H9 (cell line): ENCODE results near the gene OR4D2. TPM values are rescaled to one million over a fixed set of nuclear protein-coding genes. Genes with fewer than 3 reads are reported as not detected.

Source experiments
- DNase-seq: peaks from one replicate; pipeline ENCODE4 v3.0.0-alpha.2; 2017
- H2AFZ ChIP-seq: one replicate; pipeline ENCODE4 v1.6.1; 2013; ENCODE audit warnings: mild to moderate bottlenecking, low read length, control low read depth, moderate library complexity
- H2AK5ac ChIP-seq: 2 replicates; pipeline ENCODE4 v1.6.1; 2013; ENCODE audit warnings: low read length, control low read depth, mixed read lengths; ENCODE audit not compliant: insufficient read length
- H2BK120ac ChIP-seq: one replicate; pipeline ENCODE4 v1.6.1; 2013; ENCODE audit warnings: low read depth, mild to moderate bottlenecking, low read length, control low read depth, inconsistent platforms; ENCODE audit not compliant: poor library complexity, severe bottlenecking
- H2BK12ac ChIP-seq: 2 replicates; pipeline ENCODE4 v1.6.1; 2013; ENCODE audit warnings: low read length, control low read depth, mixed read lengths, low read depth; ENCODE audit not compliant: insufficient read length
- H2BK15ac ChIP-seq: 2 replicates; pipeline ENCODE4 v1.6.1; 2013; ENCODE audit warnings: low read depth, low read length, control low read depth
- H2BK20ac ChIP-seq: one replicate; pipeline ENCODE4 v1.6.1; 2013; ENCODE audit warnings: low read depth, mild to moderate bottlenecking, low read length, control low read depth, inconsistent platforms; ENCODE audit not compliant: poor library complexity, severe bottlenecking
- H2BK5ac ChIP-seq: 2 replicates; pipeline ENCODE4 v1.6.1; 2013; ENCODE audit warnings: low read length, control low read depth, mixed read lengths; ENCODE audit not compliant: insufficient read length
- H3K14ac ChIP-seq: 2 replicates; pipeline ENCODE4 v1.6.1; 2013; ENCODE audit warnings: low read length, control low read depth; ENCODE audit not compliant: insufficient read depth
- H3K18ac ChIP-seq: 2 replicates; pipeline ENCODE4 v1.6.1; 2013; ENCODE audit warnings: low read depth, mild to moderate bottlenecking, mixed read lengths, low read length, control low read depth; ENCODE audit not compliant: insufficient read length
- H3K23ac ChIP-seq: 2 replicates; pipeline ENCODE4 v1.6.1; 2013; ENCODE audit warnings: low read length, control low read depth, mixed read lengths, low read depth; ENCODE audit not compliant: insufficient read length
- H3K23me2 ChIP-seq: 2 replicates; pipeline ENCODE4 v1.6.1; 2013; ENCODE audit warnings: low read depth, mild to moderate bottlenecking, mixed read lengths, low read length, control low read depth; ENCODE audit not compliant: insufficient read length, poor library complexity, severe bottlenecking
- H3K27ac ChIP-seq: 2 replicates; pipeline ENCODE4 v1.5.1; 2013; ENCODE audit warnings: low read length, control low read depth, mixed read lengths, low read depth; ENCODE audit not compliant: insufficient read length
- H3K27me3 ChIP-seq: 2 replicates; pipeline ENCODE4 v1.6.1; 2013; ENCODE audit warnings: low read length, control low read depth, inconsistent platforms; ENCODE audit not compliant: insufficient read depth
- H3K4ac ChIP-seq: 2 replicates; pipeline ENCODE4 v1.6.1; 2013; ENCODE audit warnings: low read depth, mild to moderate bottlenecking, control low read depth, inconsistent platforms, low read length, moderate library complexity
- H3K4me1 ChIP-seq: 2 replicates; pipeline ENCODE4 v1.6.1; 2013; ENCODE audit warnings: low read length, control low read depth, inconsistent platforms; ENCODE audit not compliant: insufficient read depth
- H3K4me2 ChIP-seq: 2 replicates; pipeline ENCODE4 v1.6.1; 2013; ENCODE audit warnings: low read length, control low read depth, mixed read lengths; ENCODE audit not compliant: insufficient read length, insufficient read depth
- H3K56ac ChIP-seq: 2 replicates; pipeline ENCODE4 v1.6.1; 2013; ENCODE audit warnings: low read depth, mild to moderate bottlenecking, mixed read lengths, low read length, control low read depth; ENCODE audit not compliant: insufficient read length
- H3K79me1 ChIP-seq: 2 replicates; pipeline ENCODE4 v1.6.1; 2013; ENCODE audit warnings: low read depth, mild to moderate bottlenecking, moderate library complexity, low read length, control low read depth, inconsistent platforms; ENCODE audit not compliant: insufficient read depth, poor library complexity, severe bottlenecking
- H3K79me2 ChIP-seq: 2 replicates; pipeline ENCODE4 v1.6.1; 2013; ENCODE audit warnings: low read length, control low read depth, inconsistent platforms; ENCODE audit not compliant: insufficient read depth
- H3K9ac ChIP-seq: 2 replicates; pipeline ENCODE4 v1.6.1; 2013; ENCODE audit warnings: low read length, control low read depth, mixed read lengths; ENCODE audit not compliant: insufficient read length; ENCODE audit errors: extremely low read depth
- H3K9me3 ChIP-seq: one replicate; pipeline ENCODE4 v1.6.1; 2013; ENCODE audit warnings: low read depth, low read length, inconsistent platforms; ENCODE audit not compliant: control insufficient read depth
- H3T11ph ChIP-seq: one replicate; pipeline ENCODE4 v1.6.1; 2013; ENCODE audit warnings: mild to moderate bottlenecking, low read length, control low read depth, inconsistent platforms
- H4K20me1 ChIP-seq: one replicate; pipeline ENCODE4 v1.6.1; 2013; ENCODE audit not compliant: control insufficient read depth, insufficient read length, insufficient read depth
- H4K5ac ChIP-seq: 2 replicates; pipeline ENCODE4 v1.6.1; 2013; ENCODE audit warnings: low read depth, mild to moderate bottlenecking, mixed read lengths, low read length, control low read depth; ENCODE audit not compliant: insufficient read length
- H4K8ac ChIP-seq: replicated peaks from 2 replicates; pipeline ENCODE4 v1.6.1; 2013; ENCODE audit warnings: low read length, control low read depth, mixed read lengths, low read depth; ENCODE audit not compliant: insufficient read length
- H4K91ac ChIP-seq: 2 replicates; pipeline ENCODE4 v1.6.1; 2013; ENCODE audit warnings: low read depth, mild to moderate bottlenecking, moderate library complexity, mixed read lengths, low read length, control low read depth; ENCODE audit not compliant: insufficient read length
- H3K27ac Mint-ChIP-seq, 3 experiments: 2 replicates in 2 of 3; 3 replicates in 1 of 3; pipeline ENCODE4 v1.8.0; 2020 to 2021; ENCODE audit warnings: mixed read lengths in 3 of 3, mild to moderate bottlenecking in 1 of 3, moderate library complexity in 1 of 3
- H3K27me3 Mint-ChIP-seq: 2 replicates; pipeline ENCODE4 v1.8.0; 2021; ENCODE audit warnings: low read depth, mild to moderate bottlenecking, moderate library complexity, mixed read lengths
- H3K36me3 Mint-ChIP-seq, 3 experiments: 2 replicates in 2 of 3; 3 replicates in 1 of 3; pipeline ENCODE4 v1.8.0; 2020 to 2021; ENCODE audit warnings: low read depth in 3 of 3, mixed read lengths in 3 of 3; ENCODE audit not compliant: insufficient read depth in 1 of 3
- H3K4me1 Mint-ChIP-seq, 2 experiments: 2 replicates each; pipeline ENCODE4 v1.8.0; 2020; ENCODE audit warnings: mixed read lengths in 2 of 2
- H3K4me3 Mint-ChIP-seq, 2 experiments: 2 replicates in 1 of 2; 3 replicates in 1 of 2; pipeline ENCODE4 v1.8.0; 2020 to 2021; ENCODE audit warnings: mild to moderate bottlenecking in 2 of 2, mixed read lengths in 2 of 2, moderate library complexity in 1 of 2
- H3K9me3 Mint-ChIP-seq, 2 experiments: 2 replicates in 1 of 2; 3 replicates in 1 of 2; pipeline ENCODE4 v1.8.0; 2020; ENCODE audit warnings: mild to moderate bottlenecking in 2 of 2, mixed read lengths in 2 of 2, moderate library complexity in 1 of 2
- WGBS: extraction: QIAGEN DNeasy Blood & Tissue Kit; methylation state at CpG from one replicate; pipeline ENCODE4 v1.1.7; 2013; ENCODE audit warnings: missing lambda C conversion rate, low lambda C conversion rate, mixed read lengths; ENCODE audit not compliant: insufficient read length; ENCODE audit errors: extremely low coverage; 5-methylcytosine and 5-hydroxymethylcytosine counted together
- total RNA-seq: library from RNA; stranded (reverse); gene quantifications from 2 replicates; pipeline ENCODE4 v1.2.1, GENCODE V29; 2021
- TF ChIP-seq, protein P1 (sequence below): fragments of 200-600 bp; sonication (generic); conservative IDR thresholded peaks from 3 replicates; pipeline ENCODE4 v1.8.0; 2021; ENCODE audit warnings: antibody characterized with exemption, mild to moderate bottlenecking

Gene OR4D2
- total RNA-seq, 1 experiment from 2014 or later, result not detected

GRCh38 chr17:58153046-58153445 lies 13.7 kb upstream of the OR4D2 start:
- H3K9ac ChIP-seq, result no peak overlapping the region
- H3K23me2 ChIP-seq, result peaks cover 11% of the 10 kb centered on the region
- no peak overlapping the region for H3K56ac ChIP-seq
- Mint-ChIP-seq H3K36me3 (no peaks in the 10 kb centered on the region; a peak in 1 of 7 replicates), H3K27ac (no peak overlapping the region), H3K27me3 (peaks cover 85% of the 10 kb centered on the region), H3K4me1 (peaks cover 10 to 13% of the 10 kb centered on the region in 2 experiments), H3K9me3 (no peaks in the 10 kb centered on the region), H3K4me3 (no peak overlapping the region)
- H3K27ac ChIP-seq, result no peak overlapping the region
- H2BK20ac ChIP-seq, result no peak overlapping the region
- no peak for DNase-seq
- H3K79me1 ChIP-seq, result no peaks in the 10 kb centered on the region
- peaks cover 3% of the 10 kb centered on the region for H3K4me1 ChIP-seq
- no peak overlapping the region for H2BK15ac ChIP-seq
- H3K18ac ChIP-seq, result no peak overlapping the region
- no CpG with 5 or more reads among the region's 2 CpGs for WGBS
- H2AFZ ChIP-seq, result no peak overlapping the region
- H3K4ac ChIP-seq, result no peak overlapping the region
- no peak overlapping the region for H4K8ac ChIP-seq
- H3K4me2 ChIP-seq, result no peak overlapping the region
- no peaks in the 10 kb centered on the region; the same call in 1 of the 2 replicates for H3K27me3 ChIP-seq
- no peaks in the 10 kb centered on the region for H3K9me3 ChIP-seq
- H4K5ac ChIP-seq, result no peak overlapping the region
- no peak overlapping the region for H2BK120ac ChIP-seq
- H2BK12ac ChIP-seq, result no peak overlapping the region
- H3K79me2 ChIP-seq, result no peaks in the 10 kb centered on the region
- no peaks in the 10 kb centered on the region for H4K20me1 ChIP-seq
- H2AK5ac ChIP-seq, result no peak overlapping the region
- TF ChIP-seq, protein P1, sequence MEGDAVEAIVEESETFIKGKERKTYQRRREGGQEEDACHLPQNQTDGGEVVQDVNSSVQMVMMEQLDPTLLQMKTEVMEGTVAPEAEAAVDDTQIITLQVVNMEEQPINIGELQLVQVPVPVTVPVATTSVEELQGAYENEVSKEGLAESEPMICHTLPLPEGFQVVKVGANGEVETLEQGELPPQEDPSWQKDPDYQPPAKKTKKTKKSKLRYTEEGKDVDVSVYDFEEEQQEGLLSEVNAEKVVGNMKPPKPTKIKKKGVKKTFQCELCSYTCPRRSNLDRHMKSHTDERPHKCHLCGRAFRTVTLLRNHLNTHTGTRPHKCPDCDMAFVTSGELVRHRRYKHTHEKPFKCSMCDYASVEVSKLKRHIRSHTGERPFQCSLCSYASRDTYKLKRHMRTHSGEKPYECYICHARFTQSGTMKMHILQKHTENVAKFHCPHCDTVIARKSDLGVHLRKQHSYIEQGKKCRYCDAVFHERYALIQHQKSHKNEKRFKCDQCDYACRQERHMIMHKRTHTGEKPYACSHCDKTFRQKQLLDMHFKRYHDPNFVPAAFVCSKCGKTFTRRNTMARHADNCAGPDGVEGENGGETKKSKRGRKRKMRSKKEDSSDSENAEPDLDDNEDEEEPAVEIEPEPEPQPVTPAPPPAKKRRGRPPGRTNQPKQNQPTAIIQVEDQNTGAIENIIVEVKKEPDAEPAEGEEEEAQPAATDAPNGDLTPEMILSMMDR, result no peak
- H3K23ac ChIP-seq, result no peak overlapping the region
- no peak overlapping the region for H3K14ac ChIP-seq
- H3T11ph ChIP-seq, result no peak overlapping the region
- H4K91ac ChIP-seq, result no peak overlapping the region
- no peak overlapping the region for H2BK5ac ChIP-seq
